Endothelial cell of umbilical vein (primary cell): ENCODE data around the gene DOCK1.

Experiments used
- EZH2 ChIP-seq: IDR thresholded peaks from 2 replicates; pipeline ENCODE4 v1.6.1; 2012; ENCODE audit warnings: borderline replicate concordance, low read depth, mild to moderate bottlenecking, moderate library complexity, low read length, inconsistent platforms; ENCODE audit not compliant: severe bottlenecking
- GATA2 ChIP-seq: IDR thresholded peaks from 2 replicates; pipeline ENCODE4 v1.7.0; 2011; ENCODE audit warnings: low read depth, mild to moderate bottlenecking, moderate library complexity, mixed read lengths, low read length; ENCODE audit not compliant: insufficient read length, insufficient read depth
- JUN ChIP-seq: IDR thresholded peaks from 2 replicates; pipeline ENCODE4 v1.6.1; 2011; ENCODE audit warnings: borderline replicate concordance, low read depth; ENCODE audit not compliant: insufficient read length, insufficient read depth
- MAX ChIP-seq: IDR thresholded peaks from 2 replicates; pipeline ENCODE4 v1.6.1; 2011; ENCODE audit not compliant: insufficient read depth, insufficient read length
- POLR2A ChIP-seq: IDR thresholded peaks from 2 replicates; pipeline ENCODE4 v1.6.1; 2012; ENCODE audit warnings: low read depth, mild to moderate bottlenecking, control low read depth, low read length
- POLR2AphosphoS5 ChIP-seq: IDR thresholded peaks from 2 replicates; pipeline ENCODE4 v1.6.1; 2012; ENCODE audit warnings: low read depth, mild to moderate bottlenecking, control low read depth, low read length, moderate library complexity; ENCODE audit not compliant: insufficient read depth
- TF ChIP-seq, protein P1 (sequence below), 2 donors: IDR thresholded peaks; 1 replicate in 1 of 2; 2 replicates in 1 of 2; pipeline ENCODE4 v1.5.1; 2011; ENCODE audit warnings: low read length in 2 of 2, mild to moderate bottlenecking in 2 of 2, moderate library complexity in 2 of 2, control low read depth in 1 of 2, inconsistent platforms in 1 of 2, low read depth in 1 of 2; ENCODE audit not compliant: insufficient read depth in 1 of 2; ENCODE audit errors: extremely low read depth in 1 of 2

DNA sequence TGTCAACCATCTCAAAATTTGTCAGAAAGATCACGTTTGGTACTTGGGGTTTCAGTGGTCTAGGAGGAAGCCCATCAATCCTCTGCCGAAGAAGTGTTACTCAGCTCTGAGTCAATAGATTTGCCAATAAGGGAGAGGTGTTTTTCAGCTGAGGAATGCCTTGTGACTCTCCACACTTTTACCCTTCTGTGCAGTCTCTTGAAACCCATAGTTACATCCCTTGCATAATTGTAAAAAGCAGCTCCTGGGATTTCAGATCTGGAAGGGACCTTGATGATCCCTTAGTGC is 243.6 kb downstream of the DOCK1 start:
- TF ChIP-seq, protein P1, sequence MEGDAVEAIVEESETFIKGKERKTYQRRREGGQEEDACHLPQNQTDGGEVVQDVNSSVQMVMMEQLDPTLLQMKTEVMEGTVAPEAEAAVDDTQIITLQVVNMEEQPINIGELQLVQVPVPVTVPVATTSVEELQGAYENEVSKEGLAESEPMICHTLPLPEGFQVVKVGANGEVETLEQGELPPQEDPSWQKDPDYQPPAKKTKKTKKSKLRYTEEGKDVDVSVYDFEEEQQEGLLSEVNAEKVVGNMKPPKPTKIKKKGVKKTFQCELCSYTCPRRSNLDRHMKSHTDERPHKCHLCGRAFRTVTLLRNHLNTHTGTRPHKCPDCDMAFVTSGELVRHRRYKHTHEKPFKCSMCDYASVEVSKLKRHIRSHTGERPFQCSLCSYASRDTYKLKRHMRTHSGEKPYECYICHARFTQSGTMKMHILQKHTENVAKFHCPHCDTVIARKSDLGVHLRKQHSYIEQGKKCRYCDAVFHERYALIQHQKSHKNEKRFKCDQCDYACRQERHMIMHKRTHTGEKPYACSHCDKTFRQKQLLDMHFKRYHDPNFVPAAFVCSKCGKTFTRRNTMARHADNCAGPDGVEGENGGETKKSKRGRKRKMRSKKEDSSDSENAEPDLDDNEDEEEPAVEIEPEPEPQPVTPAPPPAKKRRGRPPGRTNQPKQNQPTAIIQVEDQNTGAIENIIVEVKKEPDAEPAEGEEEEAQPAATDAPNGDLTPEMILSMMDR (IDR thresholded peaks at IDR 0.05; ENCODE audit: extremely low read depth in 1 of 2, insufficient read depth in 1 of 2, low read depth in 1 of 2, low read length in 2 of 2), result no peak
- TF ChIP-seq MAX (no peak), EZH2 (no peak), POLR2A (no peak), GATA2 (no peak), POLR2AphosphoS5 (no peak), JUN (no peak)
